COR-L47 (cell line): ENCODE data around the gene EXOC7.

Experiments used
- DNase-seq: peaks from one replicate; lab custom pipeline; 2025; lab: John Stamatoyannopoulos, UW

EXOC7 gene

GRCh38 chr17:76103274-76104139, at the start of gene EXOC7:
Gene EXOC7, minus strand, starts transcription at chr17:76103787. Its CDS starts 95 bp downstream, at chr17:76103692.
- DNase-seq: peak; percentile 91

- no peak for DNase-seq
Observed at GRCh38 chr17:76153202-76153601, 49.6 kb upstream of the EXOC7 start.

- DNase-seq: no peak
Observed at GRCh38 chr17:76152591-76152990, 49.0 kb upstream of the EXOC7 start.

GRCh38 chr17:76151896-76152454, 48.4 kb upstream of the EXOC7 start:
- DNase-seq: no peak

- no peak for DNase-seq
Observed at GRCh38 chr17:76150712-76151622, 47.4 kb upstream of the EXOC7 start.

- no peak for DNase-seq
Observed at GRCh38 chr17:76149214-76149613, 45.6 kb upstream of the EXOC7 start.

- DNase-seq: no peak
Observed at GRCh38 chr17:76148015-76148326, 44.4 kb upstream of the EXOC7 start.

- no peak for DNase-seq
Observed at GRCh38 chr17:76147211-76148014, 43.8 kb upstream of the EXOC7 start.

GRCh38 chr17:76146053-76146851, 42.7 kb upstream of the EXOC7 start:
- no peak for DNase-seq

GRCh38 chr17:76145231-76146052, 41.9 kb upstream of the EXOC7 start:
- peak; percentile 36 for DNase-seq

GRCh38 chr17:76142585-76143041, 39.0 kb upstream of the EXOC7 start:
- no peak for DNase-seq

- DNase-seq: no peak
Observed at GRCh38 chr17:76142039-76142584, 38.5 kb upstream of the EXOC7 start.

- DNase-seq: peak; percentile 93
Observed at GRCh38 chr17:76141212-76142038, 37.8 kb upstream of the EXOC7 start, which contains the start of gene FOXJ1. Gene FOXJ1, minus strand, starts transcription at chr17:76141245. Its CDS starts 850 bp downstream, at chr17:76140395.

- DNase-seq: no peak
Observed at GRCh38 chr17:76140661-76141211, 37.1 kb upstream of the EXOC7 start.

- DNase-seq: no peak
Observed at GRCh38 chr17:76139801-76140660, 36.4 kb upstream of the EXOC7 start.

- no peak for DNase-seq
Observed at GRCh38 chr17:76138896-76139752, 35.5 kb upstream of the EXOC7 start.
